Parathyroid adenoma (tissue), 2 donors: ENCODE results near the gene DNAJC27.

Experiments used
- H2AFZ ChIP-seq: fragments of 300-600 bp; sonication (generic); one replicate; pipeline ENCODE4 v1.7.0; 2017; ENCODE audit warnings: antibody characterized with exemption, mild to moderate bottlenecking
- H3K27ac ChIP-seq: fragments of 300-600 bp; sonication (generic); one replicate; pipeline ENCODE4 v1.7.0; 2017
- H3K27me3 ChIP-seq: fragments of 300-600 bp; sonication (generic); one replicate; pipeline ENCODE4 v1.7.0; 2017; ENCODE audit warnings: low read length; ENCODE audit not compliant: control insufficient read depth, insufficient read depth
- H3K36me3 ChIP-seq: fragments of 300-600 bp; sonication (generic); one replicate; pipeline ENCODE4 v1.7.0; 2017; ENCODE audit warnings: low read length; ENCODE audit not compliant: control insufficient read depth, insufficient read depth
- H3K4me1 ChIP-seq: fragments of 300-600 bp; sonication (generic); one replicate; pipeline ENCODE4 v1.7.0; 2017; ENCODE audit warnings: control low read depth
- H3K4me2 ChIP-seq: fragments of 300-600 bp; sonication (generic); one replicate; pipeline ENCODE4 v1.7.0; 2017; ENCODE audit warnings: low read length
- H3K4me3 ChIP-seq: fragments of 300-600 bp; sonication (generic); one replicate; pipeline ENCODE4 v1.7.0; 2017; ENCODE audit warnings: low read depth, low read length
- H3K79me2 ChIP-seq: fragments of 300-600 bp; sonication (generic); one replicate; pipeline ENCODE4 v1.7.0; 2017; ENCODE audit warnings: control low read depth
- H3K9ac ChIP-seq: fragments of 300-600 bp; sonication (generic); one replicate; pipeline ENCODE4 v1.7.0; 2017; ENCODE audit warnings: mild to moderate bottlenecking
- H3K9me3 ChIP-seq: fragments of 300-600 bp; sonication (generic); one replicate; pipeline ENCODE4 v1.7.0; 2017; ENCODE audit warnings: low read length; ENCODE audit not compliant: control insufficient read depth
- TF ChIP-seq, protein P1 (sequence below): fragments of 300-600 bp; sonication (generic); IDR thresholded peaks from one replicate; pipeline ENCODE4 v1.7.0; 2017; ENCODE audit warnings: antibody characterized with exemption, mild to moderate bottlenecking
- donor health status: primary hyperparathyroidism.

Gene DNAJC27

DNA sequence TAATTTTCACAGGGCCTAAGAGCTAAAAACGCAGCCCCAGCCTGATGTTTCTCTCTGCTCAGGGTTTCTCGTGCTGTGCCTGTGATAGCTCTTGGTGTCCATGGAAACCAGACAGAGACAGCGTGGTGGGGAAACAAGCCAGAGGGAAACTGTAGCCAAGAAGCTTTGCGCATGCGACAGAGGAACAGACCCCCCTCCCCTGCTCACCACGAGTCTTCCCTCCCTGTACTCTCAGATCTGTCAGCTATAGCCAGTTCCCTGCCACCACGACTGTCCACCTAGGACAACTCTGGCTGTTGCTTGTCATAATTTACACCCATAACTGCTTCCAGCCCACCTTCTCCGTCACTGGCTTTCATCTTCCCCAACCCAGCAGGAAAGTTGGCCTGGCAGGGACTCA, 13.2 kb upstream of the DNAJC27 start:
- Histone ChIP-seq H3K4me2 (peak overlapping the region; percentile 54), H3K4me3 (peak overlapping the region; percentile 11), H3K27me3 (no peaks in the 10 kb centered on the region), H3K27ac (peak overlapping the region; percentile 81), H3K9me3 (no peaks in the 10 kb centered on the region), H3K4me1 (peaks cover 41% of the 10 kb centered on the region), H3K79me2 (no peaks in the 10 kb centered on the region), H3K36me3 (no peaks in the 10 kb centered on the region), H3K9ac (no peak overlapping the region), H2AFZ (peak overlapping the region; percentile 80)
- TF ChIP-seq, protein P1, sequence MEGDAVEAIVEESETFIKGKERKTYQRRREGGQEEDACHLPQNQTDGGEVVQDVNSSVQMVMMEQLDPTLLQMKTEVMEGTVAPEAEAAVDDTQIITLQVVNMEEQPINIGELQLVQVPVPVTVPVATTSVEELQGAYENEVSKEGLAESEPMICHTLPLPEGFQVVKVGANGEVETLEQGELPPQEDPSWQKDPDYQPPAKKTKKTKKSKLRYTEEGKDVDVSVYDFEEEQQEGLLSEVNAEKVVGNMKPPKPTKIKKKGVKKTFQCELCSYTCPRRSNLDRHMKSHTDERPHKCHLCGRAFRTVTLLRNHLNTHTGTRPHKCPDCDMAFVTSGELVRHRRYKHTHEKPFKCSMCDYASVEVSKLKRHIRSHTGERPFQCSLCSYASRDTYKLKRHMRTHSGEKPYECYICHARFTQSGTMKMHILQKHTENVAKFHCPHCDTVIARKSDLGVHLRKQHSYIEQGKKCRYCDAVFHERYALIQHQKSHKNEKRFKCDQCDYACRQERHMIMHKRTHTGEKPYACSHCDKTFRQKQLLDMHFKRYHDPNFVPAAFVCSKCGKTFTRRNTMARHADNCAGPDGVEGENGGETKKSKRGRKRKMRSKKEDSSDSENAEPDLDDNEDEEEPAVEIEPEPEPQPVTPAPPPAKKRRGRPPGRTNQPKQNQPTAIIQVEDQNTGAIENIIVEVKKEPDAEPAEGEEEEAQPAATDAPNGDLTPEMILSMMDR, result no peak

DNA sequence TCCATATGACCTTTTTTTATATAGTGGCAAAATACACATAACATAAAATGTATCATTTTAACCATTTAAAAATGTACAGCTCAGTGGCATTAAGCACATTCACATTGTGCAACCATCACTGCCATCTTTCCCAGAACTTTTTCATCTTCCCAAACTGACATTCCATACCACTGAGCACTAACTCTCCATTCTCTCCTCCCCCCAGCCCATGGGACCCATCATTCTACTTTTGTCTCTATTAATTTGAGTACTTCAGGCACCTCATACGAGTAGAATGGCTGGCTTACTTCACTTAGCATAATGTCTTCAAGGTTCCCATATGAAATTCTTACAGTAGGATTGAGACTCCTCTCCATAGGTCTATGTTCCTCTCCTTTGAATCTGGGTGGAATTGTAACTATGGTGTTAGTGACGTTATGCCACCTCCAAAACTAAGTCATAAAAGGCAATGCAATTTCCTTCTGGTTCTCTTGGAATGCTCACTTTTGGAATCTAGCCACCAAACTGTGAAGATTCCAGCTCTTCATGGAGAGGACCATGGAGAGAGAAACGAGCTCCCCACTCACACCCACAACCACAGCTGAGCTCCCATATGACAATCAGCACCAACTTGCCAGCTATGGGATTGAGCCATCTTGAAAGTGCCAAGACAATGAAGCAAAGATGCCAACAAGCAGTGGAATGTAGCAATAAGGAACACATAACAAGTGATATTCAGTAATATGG, 9.8 kb upstream of the DNAJC27 start:
- Histone ChIP-seq H3K4me3 (no peak overlapping the region), H2AFZ (no peak overlapping the region), H3K27ac (no peak overlapping the region), H3K9ac (no peak overlapping the region), H3K27me3 (no peaks in the 10 kb centered on the region), H3K4me1 (peaks cover 25% of the 10 kb centered on the region), H3K4me2 (no peak overlapping the region), H3K9me3 (no peaks in the 10 kb centered on the region), H3K79me2 (no peaks in the 10 kb centered on the region), H3K36me3 (no peaks in the 10 kb centered on the region)
- TF ChIP-seq, protein P1, result no peak

DNA sequence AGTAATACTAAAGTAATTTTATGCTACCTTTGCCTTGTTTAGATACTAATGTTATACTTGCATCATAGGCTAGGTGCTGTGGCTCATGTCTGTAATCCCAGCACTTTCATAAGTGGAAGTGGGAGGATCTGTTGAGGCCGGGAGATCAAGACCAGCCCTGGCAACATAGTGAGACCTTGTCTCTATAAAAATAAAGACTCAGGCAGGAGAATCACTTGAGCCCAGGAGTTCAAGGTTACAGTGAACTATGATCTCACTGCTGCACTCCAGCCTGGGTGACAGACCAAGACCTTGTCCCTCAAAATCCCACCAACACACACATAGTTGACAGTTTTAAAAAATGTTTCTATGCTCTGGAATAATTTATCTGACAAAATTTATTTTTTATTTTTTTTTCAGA, 6.9 kb upstream of the DNAJC27 start:
- H3K27me3 ChIP-seq, result no peaks in the 10 kb centered on the region
- TF ChIP-seq, protein P1, result no peak
- H3K9ac ChIP-seq, result no peak overlapping the region
- peaks cover 4% of the 10 kb centered on the region for H3K4me1 ChIP-seq
- H3K4me3 ChIP-seq, result no peak overlapping the region
- no peak overlapping the region for H3K27ac ChIP-seq
- H2AFZ ChIP-seq, result no peak overlapping the region
- no peaks in the 10 kb centered on the region for H3K36me3 ChIP-seq
- H3K79me2 ChIP-seq, result peaks cover under 1% of the 10 kb centered on the region
- H3K9me3 ChIP-seq, result no peaks in the 10 kb centered on the region
- no peak overlapping the region for H3K4me2 ChIP-seq

DNA sequence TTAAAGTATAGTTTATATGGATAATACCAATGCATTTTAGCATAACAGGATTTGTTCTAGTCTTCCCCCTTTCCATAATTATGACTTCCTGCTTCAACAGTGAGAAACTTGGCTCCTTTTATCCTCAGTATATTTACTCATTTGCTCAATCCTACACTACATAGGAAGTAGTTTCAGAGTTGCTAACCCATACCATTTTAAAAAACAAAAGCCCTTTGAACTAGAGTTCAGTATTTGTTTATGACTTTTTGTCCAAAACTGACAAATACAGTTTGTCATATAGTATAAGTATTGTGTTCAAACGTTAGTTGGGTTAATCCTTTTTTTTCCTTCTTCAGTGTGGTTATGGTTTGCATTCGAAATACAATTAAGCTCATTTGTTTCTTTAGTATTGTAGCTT, 5.9 kb upstream of the DNAJC27 start:
- Histone ChIP-seq H3K9me3 (no peaks in the 10 kb centered on the region), H2AFZ (no peak overlapping the region), H3K4me1 (peaks cover 4% of the 10 kb centered on the region), H3K79me2 (peaks cover 4% of the 10 kb centered on the region), H3K27me3 (no peaks in the 10 kb centered on the region), H3K27ac (no peak overlapping the region), H3K4me3 (no peak overlapping the region), H3K9ac (no peak overlapping the region), H3K4me2 (no peak overlapping the region), H3K36me3 (no peaks in the 10 kb centered on the region)
- TF ChIP-seq, protein P1, result no peak

DNA sequence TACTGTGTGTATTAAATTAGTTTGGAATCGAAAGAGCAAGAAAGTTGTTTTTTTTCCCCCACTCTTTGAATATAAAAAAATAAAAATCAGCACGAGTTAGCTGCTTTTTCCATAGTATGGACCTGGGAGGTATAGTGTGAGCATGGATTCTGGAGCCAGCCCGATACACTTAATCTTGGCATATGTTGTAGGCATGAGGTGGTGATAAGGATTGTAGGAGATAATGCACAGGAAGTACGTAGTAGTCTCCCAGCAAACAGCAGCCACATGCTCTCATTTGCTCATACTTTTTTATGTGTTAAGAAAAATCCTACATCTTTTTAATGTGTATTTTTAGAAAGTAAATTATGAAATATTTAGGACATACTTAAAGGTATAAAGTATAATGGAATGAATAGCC, 2.1 kb upstream of the DNAJC27 start:
- Histone ChIP-seq H2AFZ (no peak overlapping the region), H3K4me1 (no peaks in the 10 kb centered on the region), H3K27ac (peak overlapping the region; percentile 100), H3K9me3 (no peaks in the 10 kb centered on the region), H3K36me3 (no peaks in the 10 kb centered on the region), H3K4me3 (no peak overlapping the region), H3K79me2 (peaks cover 9% of the 10 kb centered on the region), H3K27me3 (no peaks in the 10 kb centered on the region), H3K9ac (no peak overlapping the region), H3K4me2 (no peak overlapping the region)
- TF ChIP-seq, protein P1, result no peak
